NCI-H2107 treated with DMSO at 0.1 percent for 48 hours (cell line): Measurements from ENCODE around the gene L1CAM.

Experiments used
- DNase-seq: peaks from one replicate; lab custom pipeline; 2025; ENCODE audit not compliant: unreplicated experiment; lab: John Stamatoyannopoulos, UW

The L1CAM gene, protein sequence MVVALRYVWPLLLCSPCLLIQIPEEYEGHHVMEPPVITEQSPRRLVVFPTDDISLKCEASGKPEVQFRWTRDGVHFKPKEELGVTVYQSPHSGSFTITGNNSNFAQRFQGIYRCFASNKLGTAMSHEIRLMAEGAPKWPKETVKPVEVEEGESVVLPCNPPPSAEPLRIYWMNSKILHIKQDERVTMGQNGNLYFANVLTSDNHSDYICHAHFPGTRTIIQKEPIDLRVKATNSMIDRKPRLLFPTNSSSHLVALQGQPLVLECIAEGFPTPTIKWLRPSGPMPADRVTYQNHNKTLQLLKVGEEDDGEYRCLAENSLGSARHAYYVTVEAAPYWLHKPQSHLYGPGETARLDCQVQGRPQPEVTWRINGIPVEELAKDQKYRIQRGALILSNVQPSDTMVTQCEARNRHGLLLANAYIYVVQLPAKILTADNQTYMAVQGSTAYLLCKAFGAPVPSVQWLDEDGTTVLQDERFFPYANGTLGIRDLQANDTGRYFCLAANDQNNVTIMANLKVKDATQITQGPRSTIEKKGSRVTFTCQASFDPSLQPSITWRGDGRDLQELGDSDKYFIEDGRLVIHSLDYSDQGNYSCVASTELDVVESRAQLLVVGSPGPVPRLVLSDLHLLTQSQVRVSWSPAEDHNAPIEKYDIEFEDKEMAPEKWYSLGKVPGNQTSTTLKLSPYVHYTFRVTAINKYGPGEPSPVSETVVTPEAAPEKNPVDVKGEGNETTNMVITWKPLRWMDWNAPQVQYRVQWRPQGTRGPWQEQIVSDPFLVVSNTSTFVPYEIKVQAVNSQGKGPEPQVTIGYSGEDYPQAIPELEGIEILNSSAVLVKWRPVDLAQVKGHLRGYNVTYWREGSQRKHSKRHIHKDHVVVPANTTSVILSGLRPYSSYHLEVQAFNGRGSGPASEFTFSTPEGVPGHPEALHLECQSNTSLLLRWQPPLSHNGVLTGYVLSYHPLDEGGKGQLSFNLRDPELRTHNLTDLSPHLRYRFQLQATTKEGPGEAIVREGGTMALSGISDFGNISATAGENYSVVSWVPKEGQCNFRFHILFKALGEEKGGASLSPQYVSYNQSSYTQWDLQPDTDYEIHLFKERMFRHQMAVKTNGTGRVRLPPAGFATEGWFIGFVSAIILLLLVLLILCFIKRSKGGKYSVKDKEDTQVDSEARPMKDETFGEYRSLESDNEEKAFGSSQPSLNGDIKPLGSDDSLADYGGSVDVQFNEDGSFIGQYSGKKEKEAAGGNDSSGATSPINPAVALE

GRCh38 chrX:153885968-153886903 lies at the start of gene L1CAM:
Gene L1CAM, minus strand, starts transcription at chrX:153886173. Its CDS starts 10,337 bp downstream, at chrX:153875836.
- DNase-seq = no peak

DNA sequence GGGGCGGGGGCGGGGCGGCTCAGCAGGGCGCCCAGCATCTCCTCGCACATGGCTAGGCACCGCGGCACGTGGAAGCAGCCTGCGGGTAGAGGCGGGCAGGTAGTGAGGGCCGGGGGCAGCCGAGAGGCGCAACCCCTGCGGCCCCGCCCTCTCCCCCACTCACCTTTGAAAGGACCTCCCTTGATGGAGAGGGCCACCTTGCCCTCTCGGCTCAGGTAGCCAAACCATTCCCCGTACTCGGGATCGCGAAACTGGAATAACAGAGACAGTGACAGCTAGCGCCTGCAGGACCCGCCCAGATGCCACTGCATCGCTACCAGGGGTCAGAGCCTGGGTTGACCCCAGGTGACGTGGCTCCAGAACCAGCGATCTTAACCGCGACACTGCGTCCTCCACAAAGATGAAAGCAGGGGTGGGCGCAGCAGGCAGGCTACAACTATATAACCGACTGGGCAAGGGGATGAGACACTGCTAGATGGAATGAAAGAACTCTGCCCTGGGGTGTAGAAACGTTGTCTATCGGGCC lies 49.4 kb upstream of the L1CAM start:
- peak; percentile 22 for DNase-seq

DNA sequence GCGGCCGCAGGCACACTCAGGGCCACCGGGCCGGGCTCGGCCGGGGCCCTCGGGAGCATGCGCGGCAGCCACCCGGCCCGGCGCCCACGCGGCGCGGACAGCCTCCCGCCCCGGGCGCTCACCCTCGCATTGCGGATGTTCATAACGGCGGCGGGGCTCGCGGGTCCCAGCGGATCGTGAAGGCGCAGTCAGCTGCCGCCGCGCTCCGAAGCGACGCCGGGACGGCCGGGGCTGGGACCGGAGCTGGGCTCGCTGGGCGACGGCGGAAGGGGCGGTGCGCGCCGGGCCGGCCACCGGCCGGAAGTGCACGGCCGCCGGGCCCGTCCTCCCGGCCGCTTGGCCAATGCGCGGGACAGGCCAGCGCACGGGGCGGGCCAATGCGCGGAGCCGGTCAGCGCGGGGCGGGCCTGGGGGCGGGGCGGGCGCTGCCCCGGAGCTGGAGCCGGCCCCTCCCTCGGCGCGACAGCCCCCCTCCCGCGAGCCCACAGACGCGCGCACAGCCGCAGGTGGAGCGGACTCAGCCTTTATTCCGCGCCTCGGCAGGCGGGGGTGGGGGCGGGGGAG lies 48.9 kb upstream of the L1CAM start, which contains the start of gene NAA10:
TSS of gene NAA10 (minus strand) at position 276 of the 564 bp plus-strand sequence. CDS start at position 143, 133 bp downstream.
- DNase-seq = peak; percentile 29

GRCh38 chrX:153934148-153934761 lies 48.3 kb upstream of the L1CAM start:
- no peak for DNase-seq

DNA sequence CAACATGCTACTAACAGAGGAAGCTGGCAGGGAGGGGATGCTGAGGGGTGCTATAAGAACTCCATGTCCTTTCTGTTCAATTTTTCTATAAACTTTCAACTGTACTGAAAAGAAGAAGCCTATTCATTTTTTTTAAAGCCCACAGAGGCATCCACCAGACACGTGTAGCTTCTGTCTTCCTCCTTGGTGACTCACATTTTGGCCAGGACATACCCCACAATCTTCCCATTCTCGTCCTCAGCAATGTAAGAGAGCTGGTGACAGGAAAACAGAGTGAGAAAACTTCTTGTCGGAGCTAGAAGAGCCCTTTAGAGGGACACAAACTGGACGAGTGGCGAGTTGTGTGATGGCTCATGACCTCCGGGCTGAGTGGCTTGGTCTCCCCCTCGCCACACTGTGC lies 47.8 kb upstream of the L1CAM start:
- no peak for DNase-seq

DNA sequence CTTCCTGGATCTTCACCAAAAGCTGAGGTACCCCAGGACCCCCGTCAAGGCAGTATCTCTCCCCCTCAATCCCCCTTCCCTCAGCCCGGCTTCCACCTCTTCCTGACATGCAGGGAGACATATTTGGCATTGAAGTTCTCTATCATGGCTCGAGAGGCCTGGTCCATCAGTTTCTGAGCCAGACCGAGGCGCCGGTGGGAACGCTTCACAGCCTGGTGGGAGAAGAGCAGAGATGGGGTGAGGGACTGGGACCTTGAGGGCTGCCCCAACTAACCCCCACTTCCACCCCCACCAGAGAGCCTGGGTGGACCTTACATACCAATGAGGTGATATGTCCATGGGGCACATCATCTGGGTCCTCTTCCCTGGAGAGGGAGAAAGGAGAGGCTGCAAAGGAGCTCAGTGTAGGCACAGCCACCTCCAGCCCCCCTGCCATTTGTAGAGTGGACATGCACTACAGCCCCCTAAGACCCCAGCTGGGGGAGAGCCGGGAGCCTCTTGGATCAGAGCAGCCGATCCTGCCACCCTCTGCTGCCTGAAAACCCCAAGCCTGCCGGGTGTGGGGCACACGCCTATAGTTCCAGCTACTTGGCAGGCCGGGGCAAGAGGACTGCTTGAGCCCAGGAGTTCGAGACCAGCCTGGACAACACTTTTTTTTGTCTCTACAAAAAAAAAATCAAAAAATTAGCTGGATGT lies 46.4 kb upstream of the L1CAM start:
- DNase-seq = no peak

GRCh38 chrX:153931748-153932147 lies 45.8 kb upstream of the L1CAM start:
- DNase-seq = no peak

DNA sequence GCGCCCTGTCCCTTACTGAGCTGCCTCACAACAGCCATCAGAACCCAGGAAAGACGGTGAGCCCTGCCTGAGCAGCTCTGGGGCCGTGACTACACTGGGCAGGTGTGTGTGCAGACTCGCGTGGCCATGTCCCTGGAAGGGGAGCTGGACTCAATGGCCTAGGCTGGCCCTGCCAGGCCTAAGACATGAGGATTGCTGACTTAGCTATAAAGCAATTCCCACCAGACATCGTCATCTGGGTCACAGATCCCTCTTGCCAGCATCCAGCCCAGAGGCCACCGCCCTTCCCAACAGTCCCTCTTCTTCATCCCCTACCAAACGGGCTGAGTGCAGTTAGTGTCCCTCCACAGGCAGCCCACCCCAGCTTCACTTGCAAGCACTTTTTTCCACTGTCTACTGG lies 45.2 kb upstream of the L1CAM start:
- no peak for DNase-seq

DNA sequence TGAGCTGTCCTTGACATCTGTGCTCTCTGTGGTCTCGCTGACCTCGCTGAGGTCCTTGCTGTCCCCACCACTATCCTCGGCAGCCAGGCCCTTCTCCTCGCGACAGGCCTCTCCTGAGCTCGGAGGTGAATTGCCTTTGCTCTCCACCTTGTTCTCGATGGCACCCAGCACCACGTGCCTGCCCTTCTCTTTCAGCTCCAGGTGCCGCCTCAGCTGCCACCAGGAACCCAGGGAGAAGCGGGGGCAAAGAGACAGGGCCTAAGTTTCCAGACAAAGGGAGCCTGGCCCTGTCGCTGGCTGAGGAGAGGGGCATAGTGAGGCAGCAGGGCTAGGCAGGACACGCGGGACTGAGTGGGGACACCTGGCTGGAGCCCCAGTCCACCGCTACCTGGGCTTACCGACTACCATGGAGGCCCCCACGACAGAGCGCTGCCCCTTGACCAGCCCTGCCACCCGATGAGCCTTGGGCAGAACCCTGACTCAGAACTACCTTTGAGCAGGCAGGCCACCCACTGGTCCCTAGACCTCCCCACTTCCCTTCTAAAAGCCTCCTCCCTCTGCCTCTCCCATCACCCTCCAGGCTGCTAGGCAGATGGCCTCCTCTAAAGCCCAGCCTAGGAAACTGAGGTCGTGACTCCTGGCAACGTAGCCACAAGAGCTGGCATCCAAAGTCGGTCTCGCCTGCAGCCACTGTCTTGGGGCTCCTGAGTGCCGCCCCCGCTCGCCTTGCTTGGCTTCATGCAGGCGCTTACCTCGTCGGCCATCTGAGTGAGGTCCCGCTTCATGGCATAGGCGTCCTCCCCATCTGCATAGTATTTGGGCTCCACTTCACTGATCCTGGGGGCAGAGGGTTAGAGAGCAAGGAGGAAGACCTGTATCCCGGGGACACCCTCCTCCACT lies 44.3 kb upstream of the L1CAM start:
- DNase-seq = no peak

- DNase-seq = no peak
Measured at GRCh38 chrX:153929576-153929975, 43.6 kb upstream of the L1CAM start.

DNA sequence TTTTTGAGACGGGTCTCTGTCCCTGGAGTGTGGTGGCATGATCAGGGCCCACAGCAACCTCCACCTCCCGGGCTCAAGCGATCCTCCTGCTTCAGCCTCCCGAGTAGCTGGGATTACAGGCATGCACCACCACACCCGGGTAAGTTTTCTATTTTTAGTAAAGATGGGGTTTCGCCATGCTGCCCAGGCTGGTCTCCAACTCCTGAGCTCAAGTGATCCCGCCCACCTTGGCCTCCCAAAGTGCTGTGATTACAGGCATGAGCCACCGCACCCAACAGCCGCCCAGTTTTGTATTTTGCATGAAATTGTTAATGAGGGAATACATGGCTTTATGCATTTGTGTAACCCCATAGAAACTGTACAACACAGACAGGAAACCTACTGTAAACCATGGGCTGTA lies 42.9 kb upstream of the L1CAM start:
- DNase-seq = no peak

GRCh38 chrX:153927922-153928760 lies 42.2 kb upstream of the L1CAM start:
- peak; percentile 95 for DNase-seq

DNA sequence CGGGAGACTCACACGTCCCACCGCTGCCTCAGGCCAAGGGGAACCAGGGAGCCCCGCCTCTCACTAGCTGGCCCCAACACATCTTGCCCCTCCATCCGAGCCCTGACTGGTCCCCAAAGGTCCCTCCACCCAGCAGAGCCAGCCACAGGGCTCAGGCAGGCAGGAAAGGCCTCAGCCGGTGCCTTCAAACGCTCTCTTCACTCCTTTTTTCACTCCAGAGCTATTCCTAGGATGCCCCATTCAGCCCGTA lies 41.6 kb upstream of the L1CAM start:
- no peak for DNase-seq

DNA sequence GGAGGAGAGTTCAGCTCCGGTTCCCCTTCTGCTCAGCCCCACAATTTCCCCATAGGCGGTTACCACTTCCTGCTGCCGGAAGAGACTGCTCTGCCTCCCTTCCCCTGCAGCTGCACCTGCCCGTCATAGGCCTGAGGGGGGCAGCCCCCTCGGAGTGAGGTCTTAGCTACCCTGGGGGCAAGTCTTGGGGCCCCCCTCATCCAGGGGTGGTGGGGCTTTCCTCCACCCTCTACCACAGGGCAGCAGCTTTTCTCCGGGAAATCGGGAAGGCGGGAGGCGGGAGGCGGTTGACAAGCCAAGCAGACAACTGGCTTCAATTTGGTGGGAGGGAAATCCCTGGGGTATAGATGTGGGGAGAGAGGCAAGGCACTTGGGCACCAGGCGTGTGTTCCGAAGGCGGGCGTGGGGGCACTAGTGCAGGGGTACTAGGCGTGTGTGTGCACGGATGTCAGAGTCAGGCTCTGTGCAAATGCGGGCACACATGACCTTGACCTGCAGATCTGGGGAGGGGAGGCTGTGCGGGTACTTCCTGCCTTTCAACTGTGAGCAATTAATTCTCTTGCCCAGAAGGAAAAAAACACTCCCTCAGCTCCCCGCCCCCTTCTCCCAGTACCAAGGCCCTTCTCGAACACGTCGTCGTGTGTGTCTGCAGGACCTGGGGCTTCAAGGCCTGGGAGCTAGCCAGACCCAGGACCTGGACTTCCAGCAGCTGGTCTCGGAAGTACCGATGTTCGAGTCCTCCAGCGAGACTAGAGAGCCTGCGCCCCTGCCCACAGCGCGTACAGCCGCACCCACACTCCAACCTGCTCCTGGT lies 41.1 kb upstream of the L1CAM start:
- DNase-seq = peak; percentile 87

- no peak for DNase-seq
Measured at GRCh38 chrX:153926552-153926857, 40.5 kb upstream of the L1CAM start.
